DMS 273 (cell line): ENCODE results near the gene ZNF79.
"Not testable (repeated sequence)": the region's sequence is repeated elsewhere in the genome, so short reads cannot be mapped to it uniquely, and the experiment has no call there.

ENCODE experiments used
- DNase-seq: peaks from one replicate; lab custom pipeline; 2025; ENCODE audit not compliant: unreplicated experiment; lab: John Stamatoyannopoulos, UW

ZNF79 gene

DNA sequence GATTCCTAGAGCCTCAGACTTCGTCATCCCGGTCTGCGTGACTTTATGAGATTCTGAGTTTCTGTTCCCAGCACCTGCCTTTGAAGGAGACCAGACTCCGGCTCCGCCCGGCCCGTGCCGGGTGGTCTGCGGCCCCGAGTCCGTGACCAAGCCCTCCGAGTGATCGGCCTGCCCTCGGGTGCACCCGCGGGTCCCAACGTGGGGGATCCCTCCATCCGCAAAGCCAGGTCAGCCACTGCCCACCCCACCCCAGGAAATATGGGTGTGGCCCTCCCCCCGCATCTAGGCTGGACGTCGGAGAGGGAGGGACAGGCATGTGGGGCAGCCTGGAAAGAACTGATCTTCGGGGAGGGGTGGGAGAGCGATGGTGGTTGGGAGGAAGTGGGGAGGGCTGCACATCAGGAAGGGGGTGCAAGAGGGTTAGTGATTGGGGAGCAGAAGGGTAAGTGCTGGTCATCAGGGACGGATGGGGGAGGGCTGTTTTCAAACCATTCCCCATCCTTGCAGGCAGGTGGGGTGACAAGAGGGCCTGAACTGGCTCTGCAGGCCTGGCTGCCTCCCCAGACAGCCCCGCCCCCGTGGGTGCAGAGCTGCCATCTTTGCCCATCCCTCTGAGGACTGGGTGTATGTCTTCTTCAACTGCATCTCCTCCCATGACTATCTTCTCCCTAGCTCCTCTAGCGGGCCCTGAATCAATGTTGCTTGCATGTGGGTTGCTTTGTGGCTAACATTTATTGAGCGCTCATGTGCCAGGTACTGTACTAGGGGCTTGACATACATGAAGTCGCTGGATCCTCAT is 27.9 kb downstream of the ZNF79 start:
- peak; percentile 70 for DNase-seq

- DNase-seq = peak; percentile 55
These were observed 28.5 kb downstream of the ZNF79 start for GRCh38 chr9:127452691-127453090.

DNA sequence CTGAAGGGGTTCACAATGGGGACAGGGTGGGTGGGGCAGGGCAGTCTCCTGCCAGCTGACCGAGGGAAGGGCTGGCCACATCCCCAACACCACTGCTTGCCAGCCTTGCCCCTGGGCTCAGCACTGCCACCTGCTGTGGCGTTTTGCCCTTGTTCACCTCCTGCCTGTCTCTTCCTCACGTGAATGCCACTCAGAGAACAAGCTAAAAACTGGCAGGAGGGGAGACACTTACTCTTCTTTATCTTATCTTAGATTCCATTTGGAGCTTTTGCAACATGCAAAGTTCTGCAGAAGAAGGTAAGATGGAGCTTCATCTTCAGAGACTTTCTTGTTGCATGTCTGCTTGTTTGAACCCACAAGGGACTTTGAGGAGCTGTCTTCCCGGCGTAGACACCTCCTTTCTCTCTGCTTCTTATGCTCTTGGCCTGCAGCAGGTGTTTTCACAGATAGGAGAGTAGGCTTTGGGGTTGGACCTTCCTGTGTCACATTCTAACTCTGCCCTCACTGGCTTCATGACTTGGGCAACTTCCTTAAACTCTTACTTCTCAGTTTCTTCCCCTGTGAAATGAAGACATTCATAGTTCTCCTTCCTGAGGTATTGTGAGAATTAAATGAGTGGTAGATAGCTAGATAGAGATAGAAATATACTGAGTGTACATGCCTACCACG is 31.3 kb downstream of the ZNF79 start:
- peak; percentile 39 for DNase-seq

GRCh38 chr9:127457191-127457878 is 33.2 kb downstream of the ZNF79 start:
- DNase-seq = no peak

GRCh38 chr9:127458921-127459320 is 34.7 kb downstream of the ZNF79 start:
- DNase-seq = no peak

GRCh38 chr9:127463382-127463781 is 39.2 kb downstream of the ZNF79 start:
- no peak for DNase-seq

- DNase-seq = no peak
These were observed 39.7 kb downstream of the ZNF79 start for GRCh38 chr9:127463911-127464310.

DNA sequence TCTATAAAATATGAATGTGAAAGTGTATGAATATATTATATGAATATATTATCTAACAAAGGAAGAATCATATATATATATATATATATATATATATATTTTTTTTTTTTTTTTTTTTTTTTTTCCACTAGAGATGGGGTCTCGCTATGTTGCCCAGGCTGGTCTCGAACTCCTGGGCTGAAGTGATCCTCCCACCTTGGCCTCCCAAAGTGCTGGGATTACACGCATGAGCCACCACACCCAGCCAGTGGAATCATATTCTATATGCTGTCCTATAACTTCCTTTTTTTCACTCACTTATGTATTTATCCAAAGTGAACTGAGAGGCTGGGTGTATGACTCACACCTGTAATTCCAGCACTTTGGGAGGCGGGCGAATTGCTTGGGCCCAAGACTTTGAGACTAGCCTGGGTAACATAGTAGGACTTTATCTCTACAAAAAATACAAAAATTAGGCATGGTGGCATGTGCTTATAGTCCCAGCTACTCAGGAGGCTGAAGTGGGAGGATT is 42.3 kb downstream of the ZNF79 start:
- not testable (repeated sequence) for DNase-seq

DNA sequence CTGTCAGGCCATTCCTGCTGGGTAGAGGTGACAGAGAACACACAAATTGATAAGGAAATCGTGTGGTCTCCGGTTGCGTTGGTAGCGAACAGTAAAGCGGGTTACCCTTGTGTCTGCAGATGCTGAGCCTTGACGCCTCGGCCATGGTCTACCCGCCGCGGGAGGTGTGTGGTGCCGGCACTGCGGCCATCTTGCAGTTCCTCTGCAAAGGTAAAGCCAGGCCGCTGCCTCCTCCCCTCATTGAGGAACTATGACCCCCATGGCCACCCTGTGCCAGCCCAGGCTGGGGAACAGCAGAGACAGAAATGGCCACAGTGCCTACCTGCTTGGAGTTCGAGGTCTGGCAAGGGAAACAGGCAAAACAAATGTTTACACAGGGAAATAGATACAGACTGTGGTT is 43.4 kb downstream of the ZNF79 start:
- no peak for DNase-seq

- no peak for DNase-seq
These were observed 46.5 kb downstream of the ZNF79 start for GRCh38 chr9:127470662-127471061.

GRCh38 chr9:127473501-127473900 is 49.3 kb downstream of the ZNF79 start:
- no peak for DNase-seq

GRCh38 chr9:127473932-127474331 is 49.8 kb downstream of the ZNF79 start:
- DNase-seq = no peak

DNA sequence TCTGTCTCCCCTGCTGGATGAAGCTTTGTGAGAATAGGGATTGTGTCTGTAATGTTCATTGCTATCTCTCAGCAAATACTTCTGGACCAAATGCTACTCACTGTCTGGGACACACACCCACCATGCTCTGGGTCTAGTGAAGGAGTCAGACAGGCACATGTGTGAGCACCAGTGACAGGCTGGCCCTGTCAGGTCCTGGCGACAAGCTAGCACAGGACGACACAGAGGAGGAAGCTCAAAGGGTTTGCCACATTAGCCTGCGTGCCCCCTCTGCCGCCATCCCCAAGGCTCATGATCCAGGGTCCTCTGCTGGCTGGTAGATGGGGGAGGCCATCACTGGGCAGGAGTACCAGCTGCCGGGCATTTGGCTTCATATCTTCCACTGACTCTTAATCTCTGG is 50.4 kb downstream of the ZNF79 start:
- no peak for DNase-seq

GRCh38 chr9:127479507-127480081 is 55.4 kb downstream of the ZNF79 start:
- no peak for DNase-seq

DNA sequence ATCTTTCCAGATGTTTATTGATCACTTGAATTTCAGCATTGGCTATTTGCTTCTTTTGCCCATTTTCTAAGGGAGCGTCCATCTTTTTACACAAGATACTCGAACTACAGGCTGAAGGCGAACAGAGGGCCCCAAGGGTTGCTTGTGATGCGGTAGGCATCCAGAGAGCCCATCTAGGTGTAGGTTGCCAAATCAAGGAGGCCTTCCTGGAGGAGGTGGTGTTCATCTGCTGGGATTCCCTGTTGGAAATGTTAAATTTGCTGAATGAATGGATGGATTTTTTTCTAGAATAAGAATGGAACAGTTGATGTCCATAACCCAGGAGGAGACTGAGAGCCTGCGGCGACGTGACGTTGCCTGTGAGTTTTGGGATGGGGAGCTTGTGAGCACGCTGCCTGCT is 58.5 kb downstream of the ZNF79 start:
- DNase-seq = no peak

DNA sequence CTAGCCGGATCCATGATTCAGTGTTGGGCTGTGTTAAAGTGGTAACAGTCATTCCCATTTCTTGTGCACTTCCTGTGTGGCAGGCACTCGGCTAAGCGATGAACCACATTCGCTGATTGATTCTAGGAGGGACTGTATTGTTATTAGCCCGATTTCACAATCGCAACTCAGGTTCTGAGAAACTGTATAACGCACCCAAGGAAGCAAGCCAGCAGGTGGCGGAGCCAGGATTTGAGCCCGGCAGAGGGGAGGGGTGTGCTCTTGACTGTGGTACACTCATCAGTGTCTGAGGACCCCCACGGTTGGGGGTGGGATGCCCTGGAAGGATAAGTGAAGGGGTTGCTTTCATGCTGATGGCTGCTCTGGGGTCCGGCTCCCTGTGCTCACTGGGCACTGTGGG is 61.8 kb downstream of the ZNF79 start:
- DNase-seq = no peak

- no peak for DNase-seq
These were observed 64.8 kb downstream of the ZNF79 start for GRCh38 chr9:127488946-127489345.

DNA sequence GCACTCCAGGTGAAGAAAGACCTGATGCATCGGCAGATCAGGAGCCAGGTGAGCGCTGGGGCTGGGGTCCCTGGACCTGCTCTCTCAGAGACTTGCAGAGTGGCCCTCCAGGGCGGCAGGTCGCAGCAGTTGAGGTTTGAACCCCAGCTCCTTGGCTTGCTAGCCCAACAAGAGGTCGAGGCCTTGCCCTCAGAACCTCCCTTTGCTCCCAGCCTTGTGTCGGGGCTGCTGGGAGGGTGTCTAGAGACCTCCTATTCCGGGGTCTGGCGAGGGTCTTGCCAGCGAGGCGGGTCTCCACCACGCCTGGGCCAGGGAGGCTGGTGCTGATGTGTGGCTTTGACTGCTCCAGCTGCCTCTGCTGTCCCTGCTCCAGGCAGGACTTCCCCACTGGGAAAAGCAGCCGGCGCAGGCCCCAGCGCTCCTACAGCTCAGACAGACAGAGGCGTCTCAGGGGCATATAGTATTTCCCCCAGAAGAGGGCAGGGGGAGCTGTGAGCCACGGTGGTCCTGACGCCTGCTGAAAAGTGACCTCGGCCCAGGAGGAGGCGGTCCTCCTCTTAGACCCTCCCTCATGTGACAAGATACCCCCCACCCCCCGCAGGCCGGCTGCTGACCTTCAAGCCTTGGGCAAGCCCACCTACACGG is 65.4 kb downstream of the ZNF79 start:
- no peak for DNase-seq

- DNase-seq = no peak
These were observed 66.5 kb downstream of the ZNF79 start for GRCh38 chr9:127490535-127491230.

DNA sequence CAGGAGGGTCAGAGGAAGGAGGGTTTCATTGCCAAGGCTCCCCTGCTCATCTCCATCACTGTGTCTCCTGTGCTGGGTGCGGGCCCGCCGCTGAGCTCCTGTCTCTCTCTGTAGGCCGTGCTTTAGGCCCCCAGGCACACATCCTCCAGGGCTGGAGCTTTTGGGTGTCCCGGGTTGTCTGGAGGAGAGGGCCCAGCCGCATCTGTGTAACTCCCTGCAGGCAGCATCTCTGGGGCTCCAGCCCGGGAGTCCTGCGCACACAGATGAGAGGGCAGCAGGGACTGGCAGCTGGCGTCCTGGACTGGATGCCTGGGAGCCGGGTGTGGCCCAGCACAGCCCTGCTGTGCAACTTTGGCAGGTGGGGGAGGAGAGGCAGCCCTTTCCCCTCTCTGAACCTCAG is 67.3 kb downstream of the ZNF79 start:
- DNase-seq = peak; percentile 81
